D341Med (cell line): ENCODE data around the gene STING1.

ENCODE experiments used
- DNase-seq: peaks from one replicate; pipeline ENCODE4 v3.0.0; 2012; ENCODE audit warnings: low spot score

The STING1 gene

GRCh38 chr5:139468421-139468931, 14.1 kb downstream of the STING1 start:
- DNase-seq: no peak

- peak; percentile 22 for DNase-seq
These were observed 19.8 kb downstream of the STING1 start, which contains the start of gene ECSCR for GRCh38 chr5:139462586-139463276. ECSCR (minus strand) TSS chr5:139462743; CDS start chr5:139462670, 73 bp downstream.

GRCh38 chr5:139461698-139462097, 20.9 kb downstream of the STING1 start:
- no peak for DNase-seq

- DNase-seq: no peak
These were observed 21.4 kb downstream of the STING1 start for GRCh38 chr5:139461176-139461575.

GRCh38 chr5:139460455-139460854, 22.1 kb downstream of the STING1 start:
- no peak for DNase-seq

GRCh38 chr5:139459451-139459934, 23.1 kb downstream of the STING1 start:
- no peak for DNase-seq

GRCh38 chr5:139458580-139459407, 23.8 kb downstream of the STING1 start:
- no peak for DNase-seq

GRCh38 chr5:139457653-139458306, 24.8 kb downstream of the STING1 start:
- no peak for DNase-seq

GRCh38 chr5:139457241-139457640, 25.3 kb downstream of the STING1 start:
- no peak for DNase-seq

GRCh38 chr5:139456776-139457175, 25.8 kb downstream of the STING1 start:
- peak; percentile 20 for DNase-seq

- DNase-seq: no peak
These were observed 27.8 kb downstream of the STING1 start for GRCh38 chr5:139454568-139455290.

- no peak for DNase-seq
These were observed 28.6 kb downstream of the STING1 start for GRCh38 chr5:139453683-139454567.

GRCh38 chr5:139451878-139452660, 30.5 kb downstream of the STING1 start:
- DNase-seq: no peak

GRCh38 chr5:139451176-139451575, 31.4 kb downstream of the STING1 start:
- DNase-seq: no peak

- DNase-seq: no peak
These were observed 35.4 kb downstream of the STING1 start for GRCh38 chr5:139446956-139447779.

GRCh38 chr5:139445325-139446170, 37.0 kb downstream of the STING1 start:
- no peak for DNase-seq

- no peak for DNase-seq
These were observed 38.6 kb downstream of the STING1 start for GRCh38 chr5:139443831-139444453.
